SK-N-SH (cell line): ENCODE measurements around the gene DNAJC5. TPM values are rescaled to one million over a fixed set of nuclear protein-coding genes. Genes with fewer than 3 reads are reported as not detected.

Source experiments
- CTCF ChIA-PET: fragments of 300-600, 350-600 bp; formaldehyde crosslinking; extraction: SDS; loops from one replicate; lab custom pipeline; 2021; lab: Yijun Ruan, JAX
- POLR2A ChIA-PET: fragments of 350-600 bp; sonication (Branson Sonifier 250); formaldehyde crosslinking; extraction: SDS; loops from one replicate; lab custom pipeline; 2020; ENCODE audit warnings: antibody characterized with exemption, inconsistent platforms; lab: Yijun Ruan, JAX
- DNase-seq: peaks from one replicate; pipeline ENCODE4 v3.0.0; 2012
- H2AFZ ChIP-seq: fragments of 200-600 bp; sonication (generic); 2 replicates; pipeline ENCODE4 v1.8.1; 2016; ENCODE audit warnings: antibody characterized with exemption, mild to moderate bottlenecking, low read depth
- H3F3A ChIP-seq: fragments of 200-600 bp; sonication (generic); replicated peaks from 2 replicates; pipeline ENCODE3; 2016; ENCODE audit warnings: antibody characterized with exemption, mild to moderate bottlenecking; ENCODE audit not compliant: insufficient read depth
- H3K27ac ChIP-seq, 2 experiments: fragments of 200-500 bp in 1 of 2; fragments of 200-600 bp in 1 of 2; sonication (Bioruptor generic) in 1 of 2; sonication (generic), shearing (Covaris generic) in 1 of 2; 2 replicates each; pipeline versions ENCODE4 v1.5.1 to v1.6.1; 2014 to 2016; ENCODE audit warnings: low read depth in 2 of 2, inconsistent platforms in 1 of 2, low read length in 1 of 2, mild to moderate bottlenecking in 1 of 2, mixed read lengths in 1 of 2
- H3K27me3 ChIP-seq: fragments of 200-600 bp; sonication (generic), shearing (Covaris generic); 2 replicates; pipeline ENCODE4 v1.6.1; 2016; ENCODE audit warnings: mixed run types; ENCODE audit not compliant: insufficient read depth
- H3K36me3 ChIP-seq, 2 experiments: fragments of 200-500 bp in 1 of 2; fragments of 200-600 bp in 1 of 2; sonication (Bioruptor generic) in 1 of 2; sonication (generic) in 1 of 2; replicated peaks in 1 of 2; 2 replicates each; pipeline versions ENCODE3 to v1.5.1; 2014 to 2016; ENCODE audit warnings: low read length in 1 of 2, mild to moderate bottlenecking in 1 of 2; ENCODE audit not compliant: insufficient read depth in 2 of 2, control insufficient read depth in 1 of 2
- H3K4me1 ChIP-seq, 2 experiments: fragments of 200-500 bp in 1 of 2; fragments of 200-600 bp in 1 of 2; sonication (Bioruptor generic) in 1 of 2; sonication (generic), shearing (Covaris generic) in 1 of 2; 2 replicates each; pipeline versions ENCODE4 v1.5.1 to v1.6.1; 2014 to 2016; ENCODE audit warnings: low read depth in 1 of 2, low read length in 1 of 2, mixed run types in 1 of 2; ENCODE audit not compliant: insufficient read depth in 2 of 2, control insufficient read depth in 1 of 2
- H3K4me2 ChIP-seq: fragments of 200-600 bp; sonication (generic), shearing (Covaris generic); 2 replicates; pipeline ENCODE4 v1.6.1; 2017; ENCODE audit warnings: mixed run types
- H3K4me3 ChIP-seq, 2 experiments: fragments of 200-500 bp in 1 of 2; fragments of 200-600 bp in 1 of 2; sonication (Bioruptor generic) in 1 of 2; sonication (generic), shearing (Covaris generic) in 1 of 2; 2 replicates each; pipeline versions ENCODE4 v1.5.1 to v1.8.1; 2014 to 2016; ENCODE audit warnings: low read depth in 2 of 2, inconsistent platforms in 1 of 2, low read length in 1 of 2, mild to moderate bottlenecking in 1 of 2, mixed read lengths in 1 of 2, moderate library complexity in 1 of 2
- H3K79me2 ChIP-seq: fragments of 200-600 bp; sonication (generic); 2 replicates; pipeline ENCODE4 v1.8.1; 2017; ENCODE audit warnings: mild to moderate bottlenecking; ENCODE audit not compliant: insufficient read depth
- H3K9ac ChIP-seq: fragments of 200-600 bp; sonication (generic); 2 replicates; pipeline ENCODE4 v1.6.1; 2017; ENCODE audit warnings: mixed run types
- H3K9me2 ChIP-seq: fragments of 200-600 bp; sonication (generic); 2 replicates; pipeline ENCODE4 v1.6.1; 2017; ENCODE audit warnings: mixed run types
- H3K9me3 ChIP-seq: fragments of 200-600 bp; sonication (generic); 2 replicates; pipeline ENCODE4 v1.6.1; 2017; ENCODE audit warnings: mixed run types, mild to moderate bottlenecking, moderate library complexity
- H4K20me1 ChIP-seq: fragments of 200-600 bp; sonication (generic); 2 replicates; pipeline ENCODE4 v1.6.1; 2017; ENCODE audit warnings: mild to moderate bottlenecking, mixed run types; ENCODE audit not compliant: insufficient read depth
- CHD2 ChIP-seq: fragments of 150-350 bp; IDR thresholded peaks from 2 replicates; pipeline ENCODE4 v1.6.1; 2018; ENCODE audit warnings: low read length; ENCODE audit not compliant: partially characterized antibody
- ELF1 ChIP-seq: IDR thresholded peaks from 2 replicates; pipeline ENCODE4 v1.4.0; 2012
- GABPA ChIP-seq: IDR thresholded peaks from 2 replicates; pipeline ENCODE4 v1.4.0; 2012; ENCODE audit warnings: low read depth, mild to moderate bottlenecking
- JUND ChIP-seq: IDR thresholded peaks from 2 replicates; pipeline ENCODE4 v1.4.0; 2012
- MXI1 ChIP-seq: IDR thresholded peaks from 2 replicates; pipeline ENCODE4 v1.6.1; 2012; ENCODE audit warnings: mild to moderate bottlenecking, low read depth, low read length, improper control_type of control experiment
- NFIC ChIP-seq: IDR thresholded peaks from 2 replicates; pipeline ENCODE4 v1.4.0; 2012; ENCODE audit warnings: borderline replicate concordance
- POLR2AphosphoS5 ChIP-seq: IDR thresholded peaks from 2 replicates; pipeline ENCODE4 v1.6.1; 2012; ENCODE audit warnings: low read depth, low read length
- RCOR1 ChIP-seq: fragments of 150-350 bp; IDR thresholded peaks from 2 replicates; pipeline ENCODE4 v1.6.1; 2017; ENCODE audit warnings: antibody characterized with exemption, low read length
- RXRA ChIP-seq: IDR thresholded peaks from 2 replicates; pipeline ENCODE4 v1.4.0; 2012; ENCODE audit warnings: low read depth, mild to moderate bottlenecking, borderline replicate concordance
- TAF1 ChIP-seq: IDR thresholded peaks from 2 replicates; pipeline ENCODE4 v1.6.1; 2012; ENCODE audit warnings: low read depth, mild to moderate bottlenecking, low read length, moderate library complexity, borderline replicate concordance
- TEAD4 ChIP-seq: IDR thresholded peaks from 2 replicates; pipeline ENCODE4 v1.4.0; 2012; ENCODE audit warnings: mild to moderate bottlenecking, borderline replicate concordance; ENCODE audit not compliant: insufficient read depth
- ZBTB33 ChIP-seq: IDR thresholded peaks from 2 replicates; pipeline ENCODE4 v1.4.0; 2012; ENCODE audit warnings: low read depth, borderline replicate concordance
- WGBS: methylation state at CpG from one replicate; pipeline ENCODE4 v1.1.6; 2017; ENCODE audit warnings: low lambda C conversion rate; 5-methylcytosine and 5-hydroxymethylcytosine counted together
- polyA plus RNA-seq, 3 experiments: library from polyadenylated mRNA; depleted of rRNA; stranded (reverse); fragments of >200 nt; gene quantifications; 2 replicates each; pipeline ENCODE4 v1.2.3, GENCODE V29; 2012
- TF ChIP-seq, protein P1 (sequence below): IDR thresholded peaks from 2 replicates; pipeline ENCODE4 v1.4.0; 2012; ENCODE audit warnings: low read depth
- TF ChIP-seq, protein P2 (sequence below): fragments of 150-350 bp; IDR thresholded peaks from 2 replicates; pipeline ENCODE4 v1.6.1; 2016; ENCODE audit warnings: mild to moderate bottlenecking, low read depth, low read length
- TF ChIP-seq, protein P3 (sequence below): fragments of 150-350 bp; IDR thresholded peaks from 2 replicates; pipeline ENCODE4 v1.6.1; 2017; ENCODE audit warnings: antibody characterized with exemption, low read length, low read depth, borderline replicate concordance

The DNAJC5 gene
- polyA plus RNA-seq, 1 of the 3 experiments (the other 2 are of a cell fraction) = 24.2 TPM

GRCh38 chr20:63979229-63979556 lies 84.3 kb downstream of the DNAJC5 start:
- Histone ChIP-seq H3K9me3 (no peaks in the 10 kb centered on the region), H3K4me3 (peak overlapping the region; percentile 65 to 77), H3K4me1 (peaks cover 12 to 25% of the 10 kb centered on the region in 2 experiments), H2AFZ (peak overlapping the region; percentile 74; the same call in 1 of the 2 replicates), H3K27me3 (no peaks in the 10 kb centered on the region), H3K9ac (no peak overlapping the region), H3K9me2 (no peaks in the 10 kb centered on the region), H4K20me1 (no peaks in the 10 kb centered on the region), H3K79me2 (peaks cover 28% of the 10 kb centered on the region)
- DNase-seq = no peak
- WGBS = 23% methylated on average over 5 of the region's 47 CpGs
- POLR2A ChIA-PET = interaction anchor here (0.6 to 1.6 kb wide), 4 partner anchors 22 to 352 kb away, joined by 3 to 4 read pairs (median 4); partner anchors contain the start of genes ARFRP1, GMEB2, TNFRSF6B and UCKL1
- TF ChIP-seq ZBTB33 (no peak), TEAD4 (no peak), TAF1 (no peak), POLR2AphosphoS5 (no peak), RCOR1 (no peak), ELF1 (no peak)
- TF ChIP-seq, protein P1, sequence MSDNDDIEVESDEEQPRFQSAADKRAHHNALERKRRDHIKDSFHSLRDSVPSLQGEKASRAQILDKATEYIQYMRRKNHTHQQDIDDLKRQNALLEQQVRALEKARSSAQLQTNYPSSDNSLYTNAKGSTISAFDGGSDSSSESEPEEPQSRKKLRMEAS = no peak
- TF ChIP-seq, all 33 proteins: peak for 0
- CTCF ChIA-PET = interaction anchor here (0.8 to 3.9 kb wide), 15 partner anchors 10 to 441 kb away, joined by 3 to 41 read pairs (median 5); partner anchors contain the start of genes PTK6 and UCKL1
- Histone ChIP-seq H3K27ac (peak overlapping the region in 1 of 2 experiments; percentile 84; a peak in 2 of 4 replicates), H3F3A (peaks cover 11% of the 10 kb centered on the region), H3K36me3 (peaks cover 5 to 7% of the 10 kb centered on the region in 2 experiments), H3K4me2 (peak overlapping the region; percentile 89)

DNA sequence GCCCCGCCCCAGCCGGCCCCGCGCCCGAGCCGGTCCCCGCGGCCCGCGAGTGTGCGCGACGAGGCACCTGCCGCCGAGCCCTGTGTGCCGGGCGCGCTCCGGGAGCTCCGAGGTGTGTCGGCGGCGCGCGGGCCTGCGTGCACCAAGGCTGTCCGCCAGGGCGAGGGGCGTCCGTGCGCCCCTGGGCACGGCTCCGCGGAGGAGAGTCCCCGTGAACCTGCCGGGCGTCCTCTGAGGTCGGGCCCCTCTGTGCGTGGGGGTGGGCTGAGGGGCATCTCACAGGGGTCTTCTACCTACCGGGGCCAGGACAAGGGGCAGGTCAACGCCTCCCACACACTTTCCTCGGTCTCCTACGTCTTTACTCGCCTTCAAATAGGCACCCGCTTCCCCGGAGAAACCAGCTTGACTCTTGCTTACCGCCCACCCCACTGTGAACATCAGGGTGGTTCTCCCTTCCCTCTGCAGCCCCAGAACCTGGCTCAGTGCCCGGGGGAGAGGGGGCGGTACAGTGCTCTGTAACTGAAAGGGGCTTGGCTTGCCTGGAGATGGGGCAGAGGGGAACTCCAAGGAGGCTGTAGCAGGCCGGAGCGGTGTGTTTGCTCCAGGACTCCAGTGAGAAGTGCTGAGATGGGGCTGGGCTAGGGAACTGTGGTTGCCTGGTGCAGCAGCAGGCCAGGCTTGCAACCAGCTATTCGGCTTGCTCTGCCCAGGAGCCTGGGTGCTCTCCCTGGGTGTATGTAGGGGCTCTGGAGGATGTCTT lies 84.8 kb downstream of the DNAJC5 start, which contains the start of gene SAMD10:
SAMD10 (minus strand) TSS at position 86 of the 760 bp plus-strand sequence. CDS start 175 bp downstream, outside the sequence.
- H3K36me3 ChIP-seq = peaks cover 10 to 12% of the 10 kb centered on the region in 2 experiments
- no peaks in the 10 kb centered on the region for H4K20me1 ChIP-seq
- DNase-seq = peak; percentile 85
- H3K27ac ChIP-seq = peak within 1 kb of the TSS; percentile 84 to 89; a peak in 3 of 4 replicates
- no peaks in the 10 kb centered on the region for H3K9me3 ChIP-seq
- WGBS = 16% methylated on average over 20 of the region's 52 CpGs
- H3K9ac ChIP-seq = no peak within 1 kb of the TSS
- peak within 1 kb of the TSS; percentile 65 to 77 for H3K4me3 ChIP-seq
- POLR2A ChIA-PET = interaction anchor here (0.6 to 3.4 kb wide), 8 partner anchors 23 to 353 kb away, joined by 3 to 18 read pairs (median 4); partner anchors contain the start of genes ARFRP1, GMEB2, TCEA2 and TNFRSF6B
- TF ChIP-seq, protein P2, sequence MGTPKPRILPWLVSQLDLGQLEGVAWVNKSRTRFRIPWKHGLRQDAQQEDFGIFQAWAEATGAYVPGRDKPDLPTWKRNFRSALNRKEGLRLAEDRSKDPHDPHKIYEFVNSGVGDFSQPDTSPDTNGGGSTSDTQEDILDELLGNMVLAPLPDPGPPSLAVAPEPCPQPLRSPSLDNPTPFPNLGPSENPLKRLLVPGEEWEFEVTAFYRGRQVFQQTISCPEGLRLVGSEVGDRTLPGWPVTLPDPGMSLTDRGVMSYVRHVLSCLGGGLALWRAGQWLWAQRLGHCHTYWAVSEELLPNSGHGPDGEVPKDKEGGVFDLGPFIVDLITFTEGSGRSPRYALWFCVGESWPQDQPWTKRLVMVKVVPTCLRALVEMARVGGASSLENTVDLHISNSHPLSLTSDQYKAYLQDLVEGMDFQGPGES = no peak
- TF ChIP-seq, protein P3, sequence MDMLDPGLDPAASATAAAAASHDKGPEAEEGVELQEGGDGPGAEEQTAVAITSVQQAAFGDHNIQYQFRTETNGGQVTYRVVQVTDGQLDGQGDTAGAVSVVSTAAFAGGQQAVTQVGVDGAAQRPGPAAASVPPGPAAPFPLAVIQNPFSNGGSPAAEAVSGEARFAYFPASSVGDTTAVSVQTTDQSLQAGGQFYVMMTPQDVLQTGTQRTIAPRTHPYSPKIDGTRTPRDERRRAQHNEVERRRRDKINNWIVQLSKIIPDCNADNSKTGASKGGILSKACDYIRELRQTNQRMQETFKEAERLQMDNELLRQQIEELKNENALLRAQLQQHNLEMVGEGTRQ = no peak
- no peak for TF ChIP-seq POLR2AphosphoS5
- 0 out of 2 replicates have a peak, but pooled peaks have one; percentile 30 for TF ChIP-seq TAF1
- no peak for TF ChIP-seq GABPA
- TF ChIP-seq TEAD4 = no peak
- no peak for TF ChIP-seq CHD2
- TF ChIP-seq MXI1 = peak; percentile 62; the same call in 1 of the 2 replicates
- TF ChIP-seq RXRA = no peak
- TF ChIP-seq, protein P1 = 0 out of 2 replicates have a peak, but pooled peaks have one; percentile 34
- TF ChIP-seq JUND = no peak
- TF ChIP-seq NFIC = peak; percentile 75
- TF ChIP-seq, all 33 proteins: peak for 4
- H2AFZ ChIP-seq = peak within 1 kb of the TSS; percentile 75
- peaks cover 11% of the 10 kb centered on the region for H3F3A ChIP-seq
- peak within 1 kb of the TSS; percentile 90 for H3K4me2 ChIP-seq
- H3K9me2 ChIP-seq = no peaks in the 10 kb centered on the region
- peaks cover 33% of the 10 kb centered on the region for H3K79me2 ChIP-seq
- no peaks in the 10 kb centered on the region for H3K27me3 ChIP-seq
- peaks cover 12 to 24% of the 10 kb centered on the region in 2 experiments for H3K4me1 ChIP-seq
- CTCF ChIA-PET = interaction anchor here (0.7 to 3.9 kb wide), 39 partner anchors 9 to 452 kb away, joined by 3 to 41 read pairs (median 4); partner anchors contain the start of genes ARFRP1, C20orf204, GMEB2 and NPBWR2
